ENCODE measurements around the gene RNF26. TPM values are rescaled to one million over a fixed set of nuclear protein-coding genes. Genes with fewer than 3 reads are reported as not detected.

RNF26 gene
- total RNA-seq, 1 experiment from 2014 or later = 92.7 TPM

DNA sequence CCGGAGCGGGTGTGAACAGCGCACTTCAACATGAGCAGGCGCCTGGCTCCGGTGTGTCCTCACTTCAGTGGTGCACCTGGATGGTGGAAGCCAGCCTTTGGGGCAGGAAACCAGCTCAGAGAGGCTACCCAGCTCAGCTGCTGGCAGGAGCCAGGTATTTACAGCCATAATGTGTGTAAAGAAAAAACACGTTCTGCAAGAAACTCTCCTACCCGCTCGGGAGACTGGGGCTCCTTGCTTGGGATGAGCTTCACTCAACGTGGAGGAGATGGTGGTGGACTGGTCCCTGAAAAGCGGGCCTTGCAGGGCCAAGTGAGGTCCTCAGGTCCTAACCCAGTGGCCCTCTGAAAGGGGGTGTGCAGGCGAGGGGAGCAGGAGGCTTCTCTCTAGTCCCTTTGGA, 24.9 kb upstream of the RNF26 start:
- H3K27ac Mint-ChIP-seq (ENCODE audit: unreplicated experiment) = no peak overlapping the region
- no peaks in the 10 kb centered on the region for H3K4me1 Mint-ChIP-seq (ENCODE audit: low read depth, unreplicated experiment)
- Histone ChIP-seq H3K4me1 (no peaks in the 10 kb centered on the region), H3K27me3 (replicated peaks; ENCODE audit: control insufficient read depth, insufficient read depth, low read length) (no peaks in the 10 kb centered on the region), H3K4me3 (ENCODE audit: low read depth, low read length) (no peak overlapping the region), H3K9me3 (no peaks in the 10 kb centered on the region), H3K36me3 (ENCODE audit: control insufficient read depth, insufficient read depth, low read length) (0 out of 2 replicates have a peak, but pooled peaks cover 2% of the 10 kb centered on the region)
- DNase-seq = no peak
- CTCF ChIA-PET = interaction anchor here (0.6 to 1.1 kb wide), 4 partner anchors 13 to 72 kb away, joined by 3 to 4 read pairs (median 4); partner anchors contain the start of gene USP2
- POLR2A ChIA-PET = no interaction called here
- TF ChIP-seq, protein P1, sequence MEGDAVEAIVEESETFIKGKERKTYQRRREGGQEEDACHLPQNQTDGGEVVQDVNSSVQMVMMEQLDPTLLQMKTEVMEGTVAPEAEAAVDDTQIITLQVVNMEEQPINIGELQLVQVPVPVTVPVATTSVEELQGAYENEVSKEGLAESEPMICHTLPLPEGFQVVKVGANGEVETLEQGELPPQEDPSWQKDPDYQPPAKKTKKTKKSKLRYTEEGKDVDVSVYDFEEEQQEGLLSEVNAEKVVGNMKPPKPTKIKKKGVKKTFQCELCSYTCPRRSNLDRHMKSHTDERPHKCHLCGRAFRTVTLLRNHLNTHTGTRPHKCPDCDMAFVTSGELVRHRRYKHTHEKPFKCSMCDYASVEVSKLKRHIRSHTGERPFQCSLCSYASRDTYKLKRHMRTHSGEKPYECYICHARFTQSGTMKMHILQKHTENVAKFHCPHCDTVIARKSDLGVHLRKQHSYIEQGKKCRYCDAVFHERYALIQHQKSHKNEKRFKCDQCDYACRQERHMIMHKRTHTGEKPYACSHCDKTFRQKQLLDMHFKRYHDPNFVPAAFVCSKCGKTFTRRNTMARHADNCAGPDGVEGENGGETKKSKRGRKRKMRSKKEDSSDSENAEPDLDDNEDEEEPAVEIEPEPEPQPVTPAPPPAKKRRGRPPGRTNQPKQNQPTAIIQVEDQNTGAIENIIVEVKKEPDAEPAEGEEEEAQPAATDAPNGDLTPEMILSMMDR (IDR thresholded peaks at IDR 0.05; ENCODE audit: insufficient read depth in 1 of 2, low read depth in 1 of 2, low read length in 1 of 2, severe bottlenecking in 1 of 2, unreplicated experiment in 1 of 2) = no peak
- peaks cover 3% of the 10 kb centered on the region for H3K27me3 Mint-ChIP-seq (ENCODE audit: insufficient read depth, unreplicated experiment)
- peaks cover 48% of the 10 kb centered on the region for H3K36me3 Mint-ChIP-seq (ENCODE audit: insufficient read depth, unreplicated experiment)
- intact Hi-C loops (cut with micrococcal nuclease; ENCODE audit: unreplicated experiment) = no loop called here
- BruUV-seq (replicated peaks) = no TSS peak
- no peaks in the 10 kb centered on the region for H3K9me3 Mint-ChIP-seq (ENCODE audit: unreplicated experiment)
- no peak overlapping the region for H3K4me3 Mint-ChIP-seq (ENCODE audit: unreplicated experiment)

DNA sequence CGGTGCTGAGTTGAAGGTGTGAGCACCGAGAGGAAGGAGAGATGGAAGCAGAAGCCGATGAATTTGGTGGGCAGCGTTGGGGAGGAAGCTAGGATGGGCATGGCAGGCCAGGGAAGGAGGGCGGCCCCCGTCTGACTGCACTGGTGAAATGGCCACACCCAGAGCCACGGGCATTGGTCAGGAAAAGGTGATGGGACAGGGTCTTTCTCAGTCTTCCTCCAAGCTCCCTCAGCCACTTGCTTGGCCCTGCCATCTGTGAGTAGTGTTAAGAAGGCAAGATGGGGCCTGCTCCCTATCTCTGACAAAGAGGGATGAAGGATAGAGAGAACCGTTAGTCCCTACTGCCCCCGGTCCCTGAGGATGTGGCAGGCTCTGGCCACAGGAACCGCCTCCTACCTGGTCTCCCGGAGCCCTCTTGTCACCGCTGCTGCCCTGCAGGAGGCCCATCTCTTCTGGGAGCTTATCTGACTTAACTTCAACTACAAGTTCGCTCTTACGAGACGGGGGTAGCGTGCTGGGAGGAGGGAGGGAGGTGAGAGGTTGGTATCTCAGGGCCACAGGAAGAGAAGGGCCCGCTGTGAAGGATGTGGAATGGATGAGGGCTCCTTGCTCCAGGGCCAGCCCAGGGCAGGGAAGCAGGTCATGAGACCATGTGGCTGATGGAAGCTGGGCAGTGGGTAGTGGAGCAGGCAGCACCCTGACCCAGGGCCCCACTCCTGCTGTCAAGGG, 24.2 kb upstream of the RNF26 start:
- ChIA-PET POLR2A (interaction anchor here (0.7 kb wide), 2 partner anchors 24 to 25 kb away, joined by 3 read pairs; partner anchors contain the start of gene RNF26), CTCF (interaction anchor here (0.6 to 1.1 kb wide), 4 partner anchors 12 to 71 kb away, joined by 3 to 4 read pairs (median 4); partner anchors contain the start of gene USP2)
- H3K36me3 ChIP-seq (ENCODE audit: control insufficient read depth, insufficient read depth, low read length) = 0 out of 2 replicates have a peak, but pooled peaks cover 2% of the 10 kb centered on the region
- H3K4me1 ChIP-seq = 0 out of 2 replicates have a peak, but pooled peaks cover 4% of the 10 kb centered on the region
- no peak overlapping the region for H3K4me3 ChIP-seq (ENCODE audit: low read depth, low read length)
- no TSS peak for BruUV-seq (replicated peaks)
- no peaks in the 10 kb centered on the region for H3K4me1 Mint-ChIP-seq (ENCODE audit: low read depth, unreplicated experiment)
- H3K27me3 ChIP-seq (replicated peaks; ENCODE audit: control insufficient read depth, insufficient read depth, low read length) = peaks cover 1% of the 10 kb centered on the region; the same call in 1 of the 2 replicates
- H3K4me3 Mint-ChIP-seq (ENCODE audit: unreplicated experiment) = no peak overlapping the region
- DNase-seq = no peak
- H3K36me3 Mint-ChIP-seq (ENCODE audit: insufficient read depth, unreplicated experiment) = peaks cover 41% of the 10 kb centered on the region
- H3K9me3 Mint-ChIP-seq (ENCODE audit: unreplicated experiment) = no peaks in the 10 kb centered on the region
- H3K27me3 Mint-ChIP-seq (ENCODE audit: insufficient read depth, unreplicated experiment) = peaks cover 5% of the 10 kb centered on the region
- H3K9me3 ChIP-seq = no peaks in the 10 kb centered on the region
- intact Hi-C loops (cut with micrococcal nuclease; ENCODE audit: unreplicated experiment) = loop anchor here (10.0 kb wide), 1 partner anchor 105 kb away; the partner anchor contains the start of gene CBL
- TF ChIP-seq, protein P1 (IDR thresholded peaks at IDR 0.05; ENCODE audit: insufficient read depth in 1 of 2, low read depth in 1 of 2, low read length in 1 of 2, severe bottlenecking in 1 of 2, unreplicated experiment in 1 of 2) = no peak
- H3K27ac Mint-ChIP-seq (ENCODE audit: unreplicated experiment) = no peak overlapping the region

- Mint-ChIP-seq H3K27ac (ENCODE audit: unreplicated experiment) (no peak overlapping the region), H3K4me3 (ENCODE audit: unreplicated experiment) (no peak overlapping the region), H3K4me1 (ENCODE audit: low read depth, unreplicated experiment) (no peaks in the 10 kb centered on the region), H3K36me3 (ENCODE audit: insufficient read depth, unreplicated experiment) (peaks cover 38% of the 10 kb centered on the region), H3K27me3 (ENCODE audit: insufficient read depth, unreplicated experiment) (peaks cover 5% of the 10 kb centered on the region), H3K9me3 (ENCODE audit: unreplicated experiment) (no peaks in the 10 kb centered on the region)
- ChIA-PET POLR2A (no interaction called here), CTCF (no interaction called here)
- Histone ChIP-seq H3K4me3 (ENCODE audit: low read depth, low read length) (no peak overlapping the region), H3K9me3 (no peaks in the 10 kb centered on the region), H3K36me3 (ENCODE audit: control insufficient read depth, insufficient read depth, low read length) (0 out of 2 replicates have a peak, but pooled peaks cover 2% of the 10 kb centered on the region), H3K27me3 (replicated peaks; ENCODE audit: control insufficient read depth, insufficient read depth, low read length) (peaks cover 5% of the 10 kb centered on the region), H3K4me1 (peaks cover 9% of the 10 kb centered on the region; the same call in 1 of the 2 replicates)
- no peak for DNase-seq
- TF ChIP-seq, protein P1 (IDR thresholded peaks at IDR 0.05; ENCODE audit: insufficient read depth in 1 of 2, low read depth in 1 of 2, low read length in 1 of 2, severe bottlenecking in 1 of 2, unreplicated experiment in 1 of 2) = no peak
- BruUV-seq (replicated peaks) = no TSS peak
- intact Hi-C loops (cut with micrococcal nuclease; ENCODE audit: unreplicated experiment) = loop anchor here (10.0 kb wide), 1 partner anchor 106 kb away; the partner anchor contains the start of gene CBL
These were observed 23.7 kb upstream of the RNF26 start for GRCh38 chr11:119310682-119311052.

Measured in Caco-2 (cell line).